ENCODE results near the gene GLMN. TPM values are rescaled to one million over a fixed set of nuclear protein-coding genes. Genes with fewer than 3 reads are reported as not detected.

The GLMN gene, protein sequence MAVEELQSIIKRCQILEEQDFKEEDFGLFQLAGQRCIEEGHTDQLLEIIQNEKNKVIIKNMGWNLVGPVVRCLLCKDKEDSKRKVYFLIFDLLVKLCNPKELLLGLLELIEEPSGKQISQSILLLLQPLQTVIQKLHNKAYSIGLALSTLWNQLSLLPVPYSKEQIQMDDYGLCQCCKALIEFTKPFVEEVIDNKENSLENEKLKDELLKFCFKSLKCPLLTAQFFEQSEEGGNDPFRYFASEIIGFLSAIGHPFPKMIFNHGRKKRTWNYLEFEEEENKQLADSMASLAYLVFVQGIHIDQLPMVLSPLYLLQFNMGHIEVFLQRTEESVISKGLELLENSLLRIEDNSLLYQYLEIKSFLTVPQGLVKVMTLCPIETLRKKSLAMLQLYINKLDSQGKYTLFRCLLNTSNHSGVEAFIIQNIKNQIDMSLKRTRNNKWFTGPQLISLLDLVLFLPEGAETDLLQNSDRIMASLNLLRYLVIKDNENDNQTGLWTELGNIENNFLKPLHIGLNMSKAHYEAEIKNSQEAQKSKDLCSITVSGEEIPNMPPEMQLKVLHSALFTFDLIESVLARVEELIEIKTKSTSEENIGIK
- 10 to 100 TPM; 19.7 to 25.8 TPM for total RNA-seq

DNA sequence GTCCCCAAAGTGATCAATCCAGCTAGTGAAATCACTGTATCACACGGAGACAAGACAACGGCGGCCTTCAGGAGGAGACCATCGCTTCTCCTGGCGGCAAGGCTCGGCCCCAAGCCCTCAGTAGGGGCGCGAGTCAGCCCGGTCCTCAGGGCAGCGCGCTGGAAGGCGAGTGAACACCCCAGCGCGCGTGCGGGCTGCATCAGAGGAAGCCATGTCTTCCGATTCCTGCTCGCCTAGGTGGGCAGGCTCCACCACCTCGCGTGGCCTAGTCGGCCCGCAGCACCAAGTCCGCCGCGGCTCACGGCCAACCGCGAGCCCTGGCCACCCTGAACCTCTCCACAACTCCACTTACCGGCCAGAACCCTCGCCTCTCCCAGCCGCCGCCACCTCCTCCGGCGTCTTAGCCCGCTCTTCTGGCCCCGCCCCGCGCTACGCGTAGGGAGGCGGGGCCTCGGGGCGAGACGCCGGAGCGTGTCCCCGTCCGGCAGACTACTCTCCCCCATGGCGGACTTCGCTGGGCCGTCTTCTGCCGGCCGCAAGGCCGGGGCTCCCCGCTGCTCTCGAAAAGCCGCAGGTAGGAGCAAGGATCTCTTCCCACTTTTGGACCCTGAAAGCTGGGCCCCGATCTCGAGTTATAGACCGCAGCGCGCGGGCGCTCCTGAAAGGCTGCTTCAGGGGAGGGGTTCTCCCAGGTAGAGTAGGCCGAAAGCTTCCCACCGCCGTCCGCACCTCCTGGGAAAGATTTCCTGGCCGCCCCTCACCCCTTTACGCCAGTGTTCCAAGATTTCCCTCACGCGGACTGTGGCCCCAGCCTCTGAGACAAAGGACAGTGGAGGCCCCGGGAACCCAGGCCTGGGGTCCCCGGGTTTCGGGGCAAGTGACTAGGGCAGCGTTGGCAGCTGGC lies at the start of gene GLMN, which contains the start of gene RPAP2:
TSS of gene GLMN (minus strand) at position 415 of the 904 bp plus-strand sequence. CDS start 988 bp downstream, outside the sequence.
TSS of gene RPAP2 (plus strand) at position 487 of the 904 bp plus-strand sequence. CDS start at position 502, 15 bp downstream.
- Mint-ChIP-seq H3K4me1 (peaks cover 19% of the 10 kb centered on the region), H3K9me3 (no peaks in the 10 kb centered on the region), H3K27me3 (no peaks in the 10 kb centered on the region), H3K36me3 (ENCODE audit: low read depth) (peaks cover 84% of the 10 kb centered on the region), H3K4me3 (peak within 1 kb of the TSS; percentile 93), H3K27ac (peak within 1 kb of the TSS; percentile 97)
- peak; percentile 98 for ATAC-seq (replicated peaks)

DNA sequence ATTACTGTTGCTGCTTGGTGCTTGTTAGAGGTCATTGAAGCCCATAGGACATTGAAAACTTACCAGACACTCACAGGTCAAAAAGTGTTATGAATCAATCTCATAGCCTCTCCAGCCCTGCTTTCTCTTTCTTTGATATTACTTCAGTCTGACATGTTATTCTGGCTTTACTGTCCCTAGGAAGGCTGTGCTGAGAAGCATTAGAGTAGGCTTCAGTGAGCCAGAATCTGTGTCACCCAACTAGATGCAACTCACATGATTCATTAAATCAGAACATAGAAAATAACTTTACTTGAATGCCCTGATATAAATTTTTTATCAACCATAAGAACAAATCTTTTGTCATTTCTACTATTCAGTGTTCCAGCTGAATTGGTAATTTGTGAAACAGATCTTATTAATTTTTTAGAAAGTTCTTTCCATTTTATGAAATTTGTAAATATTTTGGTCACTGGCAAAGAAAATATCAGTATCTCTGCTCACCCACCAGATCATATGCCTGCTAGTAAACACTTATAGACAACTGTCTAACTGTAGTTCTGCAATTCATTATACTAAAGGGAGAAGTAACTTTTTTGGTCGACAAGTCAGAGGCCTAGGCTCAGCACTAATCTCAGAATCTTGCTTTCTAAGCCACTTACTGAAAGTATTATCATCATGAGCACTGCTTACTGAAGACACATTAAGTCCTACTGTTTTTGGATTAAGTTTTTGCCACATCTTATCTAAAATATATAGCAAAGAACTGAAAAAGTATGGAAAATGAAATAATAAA lies 48.3 kb upstream of the GLMN start:
- no peaks in the 10 kb centered on the region for H3K9me3 Mint-ChIP-seq
- H3K36me3 Mint-ChIP-seq (ENCODE audit: low read depth) = peaks cover 68% of the 10 kb centered on the region
- no peaks in the 10 kb centered on the region for H3K4me1 Mint-ChIP-seq
- no peak overlapping the region for H3K27ac Mint-ChIP-seq
- no peaks in the 10 kb centered on the region for H3K27me3 Mint-ChIP-seq
- H3K4me3 Mint-ChIP-seq = no peak overlapping the region
- no peak for ATAC-seq (replicated peaks)

DNA sequence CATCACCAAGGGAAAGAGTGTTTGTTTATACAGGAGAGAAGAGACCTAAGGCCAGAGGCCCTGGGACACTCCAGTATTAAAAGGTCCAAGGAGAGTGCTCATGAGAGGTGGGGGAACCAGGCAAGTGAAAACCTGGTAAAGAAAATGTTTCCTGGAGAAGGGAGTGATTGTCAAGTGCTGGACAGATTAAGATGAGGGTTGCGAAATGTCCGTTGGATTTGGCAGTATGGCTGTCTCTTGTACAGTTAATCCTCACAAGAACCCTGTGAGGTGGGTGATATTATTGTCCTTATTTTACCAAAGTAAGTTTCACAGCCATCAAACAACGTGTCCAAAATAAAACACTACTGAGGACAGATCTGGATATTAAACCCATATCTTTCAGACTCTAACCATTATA lies 44.3 kb upstream of the GLMN start:
- Mint-ChIP-seq H3K4me3 (no peak overlapping the region), H3K9me3 (no peaks in the 10 kb centered on the region), H3K4me1 (no peaks in the 10 kb centered on the region), H3K36me3 (ENCODE audit: low read depth) (peaks cover 67% of the 10 kb centered on the region), H3K27me3 (no peaks in the 10 kb centered on the region), H3K27ac (peak overlapping the region; percentile 4)
- no peak for ATAC-seq (replicated peaks)

DNA sequence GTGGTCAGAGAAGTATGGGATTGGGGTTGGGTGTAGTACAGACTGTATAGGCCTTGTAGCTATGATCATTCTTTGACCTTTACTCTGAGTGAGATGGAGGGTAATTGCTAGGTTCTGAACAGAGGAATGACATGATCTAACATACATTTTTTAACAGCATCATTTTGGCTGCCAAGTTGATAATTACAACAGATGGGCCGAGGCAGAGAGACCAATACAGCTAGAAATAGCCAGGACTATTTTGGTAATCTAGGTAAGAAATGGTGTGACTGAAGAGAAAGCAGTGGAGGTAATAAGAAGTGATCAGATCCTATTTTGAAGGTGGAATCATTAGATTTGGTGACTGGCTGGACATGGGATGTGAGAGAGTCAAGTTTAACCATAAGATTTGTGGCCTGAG lies 43.6 kb upstream of the GLMN start:
- Mint-ChIP-seq H3K27me3 (no peaks in the 10 kb centered on the region), H3K4me1 (no peaks in the 10 kb centered on the region), H3K9me3 (no peaks in the 10 kb centered on the region), H3K36me3 (ENCODE audit: low read depth) (peaks cover 62% of the 10 kb centered on the region), H3K4me3 (no peak overlapping the region), H3K27ac (peak overlapping the region; percentile 4)
- ATAC-seq (replicated peaks) = no peak

DNA sequence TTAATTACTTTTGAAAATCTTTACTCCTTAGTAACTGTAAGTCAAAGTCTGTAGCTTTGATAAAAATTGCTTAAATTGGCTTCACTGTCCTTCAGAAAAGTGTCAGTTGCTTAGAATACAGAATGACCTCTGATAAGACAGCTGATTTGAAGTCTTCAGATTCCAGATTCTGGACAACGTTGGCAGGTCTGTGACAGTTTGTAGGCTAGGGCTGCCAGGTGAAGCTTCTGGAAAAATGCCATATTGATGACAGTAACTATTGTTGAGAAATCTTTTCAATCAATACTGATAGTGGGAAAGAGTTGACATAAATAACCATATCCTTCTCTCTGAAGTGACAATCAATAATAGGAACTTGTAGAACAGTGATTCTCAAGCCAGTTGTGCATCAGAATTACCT lies 41.4 kb upstream of the GLMN start:
- no peaks in the 10 kb centered on the region for H3K9me3 Mint-ChIP-seq
- H3K27me3 Mint-ChIP-seq = no peaks in the 10 kb centered on the region
- H3K36me3 Mint-ChIP-seq (ENCODE audit: low read depth) = peaks cover 58% of the 10 kb centered on the region
- ATAC-seq (replicated peaks) = no peak
- H3K27ac Mint-ChIP-seq = no peak overlapping the region
- no peaks in the 10 kb centered on the region for H3K4me1 Mint-ChIP-seq
- no peak overlapping the region for H3K4me3 Mint-ChIP-seq

DNA sequence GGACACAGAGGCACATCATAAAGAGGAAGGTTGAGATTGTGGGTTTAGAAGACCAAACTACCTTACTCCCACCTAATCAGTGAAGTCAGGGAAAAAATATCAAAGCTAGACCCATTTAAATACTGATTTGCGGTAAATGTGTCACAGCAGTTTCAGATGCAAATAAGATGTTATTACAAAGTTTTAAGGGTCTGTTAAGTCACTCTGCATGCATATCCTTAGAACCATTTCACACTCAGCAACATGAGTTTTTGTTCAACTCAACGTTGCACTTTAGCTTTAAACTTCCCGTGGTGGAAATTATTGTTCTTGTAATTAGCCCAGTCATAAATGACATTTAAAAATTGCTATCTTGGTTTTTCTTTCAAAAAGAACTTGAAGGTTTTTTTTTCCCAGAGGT lies 34.9 kb upstream of the GLMN start:
- Mint-ChIP-seq H3K36me3 (ENCODE audit: low read depth) (peaks cover 64% of the 10 kb centered on the region), H3K4me3 (peak overlapping the region; percentile 38), H3K27ac (peak overlapping the region; percentile 54), H3K4me1 (peaks cover 25% of the 10 kb centered on the region), H3K27me3 (no peaks in the 10 kb centered on the region), H3K9me3 (peaks cover 4% of the 10 kb centered on the region)
- peak; percentile 70 for ATAC-seq (replicated peaks)

DNA sequence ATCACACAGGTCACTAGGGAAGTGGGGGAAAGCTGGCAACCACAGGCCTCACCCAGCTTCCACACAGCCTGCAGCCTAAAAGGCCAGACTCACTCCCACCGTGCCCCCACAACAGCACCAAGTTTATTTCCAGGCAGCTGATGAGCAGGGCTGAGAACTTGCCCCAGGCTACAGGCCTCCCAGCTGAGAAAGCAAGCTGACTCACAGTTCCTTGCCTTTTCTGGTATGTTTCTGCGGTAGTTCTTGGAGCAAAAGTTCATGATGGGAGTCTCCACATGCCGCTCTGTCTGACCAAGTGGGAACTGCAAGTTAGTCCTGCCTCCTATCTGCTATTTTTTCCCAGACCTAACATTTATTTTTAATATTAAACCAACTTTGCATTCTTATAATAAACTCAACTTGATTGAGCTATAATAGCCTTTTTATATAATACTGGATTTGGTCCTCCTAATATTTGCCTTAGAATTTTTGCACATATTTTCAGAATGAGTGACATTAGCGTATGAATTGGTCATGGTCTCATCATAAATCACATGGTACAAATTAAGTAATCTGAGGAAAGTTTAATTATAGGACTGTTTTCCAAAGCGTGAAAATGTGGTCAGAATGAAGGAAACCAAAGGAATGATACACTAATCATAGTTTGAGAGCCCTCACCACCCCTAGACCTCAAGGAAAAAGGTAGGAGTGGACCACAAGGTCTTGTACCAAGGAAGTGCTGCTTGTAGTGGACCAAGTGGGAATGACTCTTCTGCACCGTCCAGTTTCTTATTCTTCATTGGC lies 30.8 kb upstream of the GLMN start:
- ATAC-seq (replicated peaks) = no peak
- Mint-ChIP-seq H3K4me1 (peaks cover 28% of the 10 kb centered on the region), H3K27ac (no peak overlapping the region), H3K9me3 (peaks cover 14% of the 10 kb centered on the region), H3K36me3 (ENCODE audit: low read depth) (peaks cover 82% of the 10 kb centered on the region), H3K4me3 (no peak overlapping the region), H3K27me3 (no peaks in the 10 kb centered on the region)

DNA sequence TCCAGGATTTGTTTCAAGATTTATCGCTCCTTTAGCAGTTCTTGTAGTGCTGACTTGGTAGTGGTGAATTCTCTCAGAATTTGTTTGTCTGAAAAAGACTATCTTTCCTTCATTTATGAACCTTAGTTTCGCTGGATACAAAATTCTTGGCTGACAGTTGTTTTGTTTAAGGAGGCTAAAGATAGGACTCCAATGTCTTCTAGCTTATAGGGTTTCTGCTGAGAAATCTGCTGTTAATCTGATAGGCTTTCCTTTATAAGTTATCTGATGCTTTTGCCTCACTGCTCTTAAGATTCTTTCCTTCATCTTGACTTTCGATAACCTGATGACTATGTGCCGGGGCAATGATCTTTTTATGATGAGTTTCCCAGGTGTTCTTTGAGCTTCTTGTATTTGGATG lies 29.0 kb upstream of the GLMN start:
- Mint-ChIP-seq H3K4me3 (no peak overlapping the region), H3K4me1 (peaks cover 31% of the 10 kb centered on the region), H3K27me3 (no peaks in the 10 kb centered on the region), H3K36me3 (ENCODE audit: low read depth) (peaks cover 80% of the 10 kb centered on the region), H3K27ac (no peak overlapping the region), H3K9me3 (peaks cover 14% of the 10 kb centered on the region)
- ATAC-seq (replicated peaks) = no peak

DNA sequence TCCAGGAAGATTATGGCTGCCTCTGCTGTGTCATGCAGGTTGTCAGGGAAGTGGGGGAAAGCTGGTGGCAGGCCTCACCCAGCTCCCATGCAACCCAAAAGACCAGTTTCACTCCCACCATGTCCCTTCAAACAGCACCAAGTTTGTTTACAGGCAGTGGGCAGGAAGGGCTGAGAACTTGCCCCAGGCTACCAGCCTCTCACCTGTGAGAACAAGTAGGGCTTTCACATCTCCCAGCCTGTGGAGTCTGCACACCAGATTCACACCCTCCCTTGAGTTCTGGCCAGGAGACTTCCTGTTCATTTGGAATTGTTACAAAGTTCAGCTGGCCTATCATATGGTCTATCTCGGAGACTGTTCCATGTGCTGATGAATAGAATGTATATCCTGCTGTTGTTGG lies 27.9 kb upstream of the GLMN start:
- Mint-ChIP-seq H3K9me3 (peaks cover 14% of the 10 kb centered on the region), H3K4me3 (no peak overlapping the region), H3K27ac (no peak overlapping the region), H3K36me3 (ENCODE audit: low read depth) (peaks cover 80% of the 10 kb centered on the region), H3K4me1 (peaks cover 26% of the 10 kb centered on the region), H3K27me3 (no peaks in the 10 kb centered on the region)
- ATAC-seq (replicated peaks) = no peak

DNA sequence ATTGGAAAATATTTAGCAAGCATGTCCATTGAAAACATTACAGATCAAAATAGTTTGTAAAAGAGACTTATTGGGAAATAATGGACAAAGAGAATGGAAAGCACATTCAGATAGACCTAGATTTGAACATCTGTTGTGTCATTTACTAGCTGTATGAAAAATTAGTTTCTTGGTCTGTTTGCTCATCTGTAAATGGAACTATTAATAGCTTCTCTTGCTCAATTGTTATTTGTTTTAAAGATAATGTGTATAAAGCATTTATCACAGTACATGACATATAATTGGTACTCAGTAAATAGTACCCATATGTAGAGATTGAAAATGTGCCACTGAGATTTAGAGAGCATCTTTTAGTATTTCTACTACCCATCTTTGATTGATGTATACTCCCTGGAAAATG lies 26.0 kb upstream of the GLMN start:
- peak overlapping the region; percentile 58 for H3K4me3 Mint-ChIP-seq
- peaks cover 77% of the 10 kb centered on the region for H3K36me3 Mint-ChIP-seq (ENCODE audit: low read depth)
- ATAC-seq (replicated peaks) = no peak
- peaks cover 14% of the 10 kb centered on the region for H3K9me3 Mint-ChIP-seq
- no peaks in the 10 kb centered on the region for H3K27me3 Mint-ChIP-seq
- H3K4me1 Mint-ChIP-seq = peaks cover 15% of the 10 kb centered on the region
- peak overlapping the region; percentile 12 for H3K27ac Mint-ChIP-seq

DNA sequence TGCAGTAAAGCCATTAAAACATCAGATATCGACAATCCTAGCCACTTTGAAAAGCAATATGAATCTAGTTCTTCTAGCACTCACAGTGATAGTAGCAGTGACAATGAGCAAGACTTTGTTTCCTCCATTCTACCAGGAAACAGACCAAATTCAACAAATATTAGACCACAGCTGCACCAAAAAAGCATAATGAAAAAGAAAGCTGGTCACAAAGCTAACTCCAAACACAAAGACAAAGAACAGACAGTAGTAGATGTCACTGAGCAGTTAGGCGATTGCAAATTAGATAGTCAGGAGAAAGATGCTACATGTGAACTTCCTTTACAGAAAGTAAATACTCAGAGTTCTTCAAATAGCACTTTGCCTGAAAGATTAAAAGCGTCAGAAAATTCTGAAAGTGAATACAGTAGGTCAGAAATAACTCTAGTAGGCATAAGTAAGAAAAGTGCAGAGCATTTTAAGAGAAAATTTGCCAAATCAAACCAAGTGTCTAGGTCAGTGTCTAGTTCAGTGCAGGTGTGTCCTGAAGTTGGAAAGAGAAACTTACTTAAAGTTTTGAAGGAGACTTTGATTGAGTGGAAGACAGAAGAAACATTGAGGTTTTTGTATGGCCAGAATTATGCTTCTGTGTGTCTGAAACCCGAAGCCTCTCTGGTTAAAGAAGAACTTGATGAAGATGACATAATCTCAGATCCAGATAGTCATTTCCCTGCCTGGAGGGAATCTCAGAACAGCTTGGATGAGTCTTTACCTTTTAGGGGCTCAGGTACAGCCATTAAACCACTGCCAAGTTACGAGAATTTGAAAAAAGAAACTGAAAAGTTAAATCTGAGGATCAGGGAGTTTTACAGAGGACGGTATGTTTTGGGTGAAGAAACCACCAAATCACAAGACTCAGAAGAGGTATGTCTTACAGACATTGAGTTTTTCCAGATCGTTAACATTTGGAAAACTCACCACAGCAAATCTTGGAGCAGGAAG lies 25.0 kb upstream of the GLMN start:
- Mint-ChIP-seq H3K27me3 (no peaks in the 10 kb centered on the region), H3K27ac (peak overlapping the region; percentile 12), H3K9me3 (peaks cover 11% of the 10 kb centered on the region), H3K36me3 (ENCODE audit: low read depth) (peaks cover 75% of the 10 kb centered on the region), H3K4me3 (peak overlapping the region; percentile 58), H3K4me1 (peaks cover 21% of the 10 kb centered on the region)
- peak; percentile 75 for ATAC-seq (replicated peaks)

DNA sequence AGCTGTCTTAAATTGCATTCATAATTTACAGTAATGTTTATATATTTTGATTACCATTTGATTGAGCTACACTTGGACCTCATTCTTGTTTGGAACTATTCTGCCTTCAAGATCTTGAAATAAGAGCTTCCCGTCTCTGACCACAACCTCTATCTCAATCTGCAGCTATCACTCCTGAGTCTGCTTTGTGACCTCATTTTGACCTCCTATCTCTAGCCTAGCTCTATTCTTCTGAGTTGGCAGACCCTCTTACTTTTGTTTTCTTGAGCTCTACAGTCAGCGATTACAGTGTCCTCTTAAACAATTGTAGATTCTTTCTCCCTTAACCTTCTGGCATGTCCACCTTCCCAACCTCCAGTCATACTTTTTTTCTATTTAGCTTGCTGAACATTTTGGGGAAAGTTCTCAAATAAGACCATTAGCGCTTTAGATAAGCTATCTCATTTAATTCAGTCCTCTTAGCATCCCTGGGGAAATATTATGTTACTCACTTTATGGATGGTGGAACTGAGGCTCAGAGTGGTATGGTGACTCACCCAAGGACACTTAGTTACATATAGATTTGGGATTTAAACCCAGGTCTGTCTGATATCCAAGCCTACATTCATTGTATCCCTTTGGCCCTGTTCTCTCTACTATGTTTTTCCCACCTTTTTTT lies 19.2 kb upstream of the GLMN start:
- peak; percentile 62 for ATAC-seq (replicated peaks)
- no peaks in the 10 kb centered on the region for H3K9me3 Mint-ChIP-seq
- H3K4me1 Mint-ChIP-seq = peaks cover 43% of the 10 kb centered on the region
- H3K27me3 Mint-ChIP-seq = no peaks in the 10 kb centered on the region
- peaks cover 46% of the 10 kb centered on the region for H3K36me3 Mint-ChIP-seq (ENCODE audit: low read depth)
- peak overlapping the region; percentile 71 for H3K4me3 Mint-ChIP-seq
- peak overlapping the region; percentile 70 for H3K27ac Mint-ChIP-seq
